Neural progenitor cell (in vitro differentiated cells): ENCODE data around the gene RINT1.

Experiments
- CTCF ChIP-seq: fragments of 200-600 bp; sonication (generic); IDR thresholded peaks from 2 replicates; pipeline ENCODE4 v1.5.1; 2017; ENCODE audit warnings: antibody characterized with exemption, mild to moderate bottlenecking
- EZH2phosphoT487 ChIP-seq: fragments of 200-600 bp; sonication (generic); IDR thresholded peaks from 2 replicates; pipeline ENCODE4 v1.6.1; 2017; ENCODE audit warnings: antibody characterized with exemption

GRCh38 chr7:105497016-105497415 lies 35.0 kb upstream of the RINT1 start:
- no peak for TF ChIP-seq EZH2phosphoT487
- no peak for TF ChIP-seq CTCF
